Smooth muscle cell of trachea (primary cell): ENCODE results near the gene CLEC16A. TPM values are rescaled to one million over a fixed set of nuclear protein-coding genes. Genes with fewer than 3 reads are reported as not detected.

Experiments
- total RNA-seq: library from RNA; depleted of rRNA; stranded (reverse); fragments of >200 nt; gene quantifications from 2 replicates; pipeline ENCODE4 v1.2.1, GENCODE V29; 2014

Gene CLEC16A, protein sequence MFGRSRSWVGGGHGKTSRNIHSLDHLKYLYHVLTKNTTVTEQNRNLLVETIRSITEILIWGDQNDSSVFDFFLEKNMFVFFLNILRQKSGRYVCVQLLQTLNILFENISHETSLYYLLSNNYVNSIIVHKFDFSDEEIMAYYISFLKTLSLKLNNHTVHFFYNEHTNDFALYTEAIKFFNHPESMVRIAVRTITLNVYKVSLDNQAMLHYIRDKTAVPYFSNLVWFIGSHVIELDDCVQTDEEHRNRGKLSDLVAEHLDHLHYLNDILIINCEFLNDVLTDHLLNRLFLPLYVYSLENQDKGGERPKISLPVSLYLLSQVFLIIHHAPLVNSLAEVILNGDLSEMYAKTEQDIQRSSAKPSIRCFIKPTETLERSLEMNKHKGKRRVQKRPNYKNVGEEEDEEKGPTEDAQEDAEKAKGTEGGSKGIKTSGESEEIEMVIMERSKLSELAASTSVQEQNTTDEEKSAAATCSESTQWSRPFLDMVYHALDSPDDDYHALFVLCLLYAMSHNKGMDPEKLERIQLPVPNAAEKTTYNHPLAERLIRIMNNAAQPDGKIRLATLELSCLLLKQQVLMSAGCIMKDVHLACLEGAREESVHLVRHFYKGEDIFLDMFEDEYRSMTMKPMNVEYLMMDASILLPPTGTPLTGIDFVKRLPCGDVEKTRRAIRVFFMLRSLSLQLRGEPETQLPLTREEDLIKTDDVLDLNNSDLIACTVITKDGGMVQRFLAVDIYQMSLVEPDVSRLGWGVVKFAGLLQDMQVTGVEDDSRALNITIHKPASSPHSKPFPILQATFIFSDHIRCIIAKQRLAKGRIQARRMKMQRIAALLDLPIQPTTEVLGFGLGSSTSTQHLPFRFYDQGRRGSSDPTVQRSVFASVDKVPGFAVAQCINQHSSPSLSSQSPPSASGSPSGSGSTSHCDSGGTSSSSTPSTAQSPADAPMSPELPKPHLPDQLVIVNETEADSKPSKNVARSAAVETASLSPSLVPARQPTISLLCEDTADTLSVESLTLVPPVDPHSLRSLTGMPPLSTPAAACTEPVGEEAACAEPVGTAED
- 21.7 and 23.1 TPM in 2 replicates for total RNA-seq

DNA sequence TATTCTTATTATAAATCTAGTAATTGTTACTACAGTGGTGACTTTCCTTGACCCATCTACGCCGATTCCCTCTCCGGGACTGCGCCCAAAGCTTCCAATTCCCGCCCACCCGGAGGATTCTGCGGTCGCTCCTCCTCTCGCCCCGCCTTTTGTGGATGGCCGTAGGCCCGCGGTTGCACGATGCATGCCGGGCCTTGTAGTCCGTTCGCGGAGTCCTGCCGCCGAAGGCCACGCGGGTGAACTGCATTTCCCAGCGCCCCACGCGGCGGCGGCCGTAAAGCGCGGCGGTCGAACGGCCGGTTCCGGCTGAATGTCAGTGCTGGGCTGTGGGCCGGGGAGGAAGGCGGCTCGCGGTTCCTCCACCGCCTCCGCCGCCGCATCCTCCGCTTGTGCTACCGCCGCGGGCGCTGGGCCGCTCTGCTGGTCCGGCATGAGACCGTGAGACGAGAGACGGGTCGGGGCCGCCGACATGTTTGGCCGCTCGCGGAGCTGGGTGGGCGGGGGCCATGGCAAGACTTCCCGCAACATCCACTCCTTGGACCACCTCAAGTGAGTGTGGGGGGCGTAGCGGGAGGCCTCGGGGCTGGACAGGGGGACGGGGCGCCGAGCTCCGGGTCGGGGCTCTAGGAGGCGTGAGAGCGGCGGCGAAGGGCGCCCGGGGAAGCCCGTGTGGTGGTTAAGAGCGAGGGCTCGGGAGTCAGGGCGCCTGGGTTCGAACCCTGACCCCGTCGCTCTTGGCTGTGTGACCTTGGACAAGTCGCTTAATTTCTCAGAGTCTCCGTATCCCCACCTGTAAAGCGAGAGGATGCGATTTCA, at the start of gene CLEC16A:
TSS of gene CLEC16A (plus strand) at position 316 of the 816 bp plus-strand sequence. CDS start at position 470, 154 bp downstream.

DNA sequence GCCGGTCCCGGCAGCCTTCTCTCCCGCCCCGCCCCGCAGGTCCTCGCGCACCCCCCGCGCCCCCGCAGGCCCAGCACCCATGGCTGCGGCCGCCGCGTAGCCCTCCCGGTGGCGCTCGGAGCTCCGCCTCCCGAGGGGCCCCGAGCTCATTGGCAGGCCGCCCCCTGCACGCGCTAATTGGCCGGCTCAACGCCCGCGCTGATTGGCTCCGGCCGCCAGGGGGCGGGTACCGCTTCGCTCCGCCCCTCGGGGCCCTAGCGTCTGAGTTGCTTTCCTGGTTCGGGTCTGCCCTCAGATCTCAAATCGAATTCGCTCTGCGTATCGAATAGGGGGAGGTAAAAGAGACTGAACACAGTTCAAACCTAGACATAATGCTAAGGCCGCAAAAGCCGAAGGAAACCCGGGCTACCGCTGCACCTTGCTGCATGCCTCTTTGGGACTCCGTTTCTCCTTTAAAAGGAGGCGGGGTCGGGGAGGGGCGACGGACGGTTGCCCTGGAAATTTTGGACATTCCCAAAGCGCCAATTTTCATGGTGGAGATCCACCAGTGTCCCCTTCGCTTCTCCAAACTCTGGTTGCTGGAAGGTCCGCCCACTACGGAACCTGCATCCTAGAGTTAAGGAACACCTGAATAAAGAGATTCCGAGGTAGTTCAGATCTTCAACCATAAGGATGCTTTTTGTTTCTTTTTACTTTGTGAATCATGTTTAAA, 1.9 kb upstream of the CLEC16A start, which contains the start of gene DEXI:
TSS of gene DEXI (minus strand) at position 117 of the 712 bp plus-strand sequence. CDS start 463 bp downstream, outside the sequence.

Other genes with a start within 250 kb of the CLEC16A start
- 0.15 TPM in 1 of 2 replicates, not detected in the other for gene TEKT5, start 249.6 kb upstream of the CLEC16A start, total RNA-seq
- gene NUBP1, start 200.7 kb upstream of the CLEC16A start, total RNA-seq, result 18.2 and 23.6 TPM in 2 replicates
- gene TVP23A, start 125.8 kb upstream of the CLEC16A start, total RNA-seq, result not detected in 2 replicates
- gene CIITA, start 67.4 kb upstream of the CLEC16A start, total RNA-seq, result 0.15 and 0.33 TPM in 2 replicates
- 47.7 and 88.5 TPM in 2 replicates for gene DEXI, start 2.1 kb upstream of the CLEC16A start, total RNA-seq